GM19099 (cell line): ENCODE data around the gene TNXB.
"Not testable (repeated sequence)": the region's sequence is repeated elsewhere in the genome, so short reads cannot be mapped to it uniquely, and the experiment has no call there.

Experiments
- POLR2A ChIP-seq: IDR thresholded peaks from 3 replicates; pipeline ENCODE4 v1.6.1; 2011; ENCODE audit warnings: low read depth; ENCODE audit not compliant: insufficient read length; ENCODE audit errors: extremely low read depth

The TNXB gene

DNA sequence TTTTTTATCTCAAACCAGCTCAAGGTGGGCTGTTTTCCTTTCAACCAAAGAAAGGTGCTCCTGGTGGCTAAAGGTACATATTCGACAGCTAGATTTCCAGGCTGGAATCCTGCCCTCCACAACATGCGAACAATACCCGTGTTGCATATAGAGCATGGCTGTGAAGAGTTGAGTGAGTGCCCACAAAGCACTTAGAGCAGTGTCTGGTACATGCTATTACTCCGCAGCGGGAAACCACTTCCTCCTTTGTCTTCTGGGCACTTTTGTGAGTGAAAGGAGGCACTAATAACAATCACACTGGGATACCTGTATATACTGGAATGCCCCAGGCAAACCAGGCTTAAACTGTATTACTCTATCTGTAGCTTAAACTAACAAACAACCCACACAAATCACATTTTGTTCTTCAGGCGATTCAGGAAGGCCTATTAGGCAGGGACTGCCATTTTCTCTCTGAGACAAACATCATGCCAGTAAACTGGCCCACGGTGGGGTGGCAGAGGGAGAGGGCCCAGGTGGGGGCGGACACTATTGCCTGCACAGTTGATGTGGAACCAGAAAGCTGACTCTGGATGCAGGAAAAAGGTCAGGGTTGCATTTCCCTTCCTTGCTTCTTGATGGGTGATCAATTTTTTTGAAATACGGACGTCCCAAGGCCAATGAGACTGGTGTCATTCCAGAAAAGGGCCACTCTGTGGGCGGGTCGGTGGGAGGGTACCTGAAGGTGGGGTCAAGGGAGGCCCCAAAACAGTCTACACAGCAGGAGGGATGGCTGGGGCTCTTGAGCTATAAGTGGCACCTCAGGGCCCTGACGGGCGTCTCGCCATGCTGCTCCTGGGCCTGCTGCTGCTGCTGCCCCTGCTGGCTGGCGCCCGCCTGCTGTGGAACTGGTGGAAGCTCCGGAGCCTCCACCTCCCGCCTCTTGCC lies 71.3 kb downstream of the TNXB start, which contains the start of gene CYP21A2:
CYP21A2 (plus strand) TSS at position 818 of the 927 bp plus-strand sequence; CDS start at position 826, 8 bp downstream.
- not testable (repeated sequence) for TF ChIP-seq POLR2A

DNA sequence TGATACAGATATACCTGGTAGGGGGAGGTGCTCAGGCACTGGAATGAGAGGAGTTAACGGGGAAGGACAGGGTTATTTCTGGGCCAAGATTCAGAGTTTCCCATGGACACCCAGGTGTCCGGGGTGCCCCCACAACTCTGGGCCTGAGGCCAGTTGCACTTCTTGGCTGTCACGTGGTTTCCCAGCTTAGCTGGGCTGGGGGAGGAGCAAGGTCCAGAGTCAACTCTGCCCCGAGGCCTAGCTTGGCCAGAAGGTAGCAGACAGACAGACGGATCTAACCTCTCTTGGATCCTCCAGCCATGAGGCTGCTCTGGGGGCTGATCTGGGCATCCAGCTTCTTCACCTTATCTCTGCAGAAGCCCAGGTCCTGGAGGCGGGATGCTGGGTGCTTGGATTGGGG lies 94.6 kb downstream of the TNXB start, which contains the start of gene C4B:
C4B (plus strand) TSS at position 249 of the 400 bp plus-strand sequence; CDS start at position 300, 51 bp downstream.
- not testable (repeated sequence) for TF ChIP-seq POLR2A
